Adrenal gland (tissue), 5 donors: ENCODE results near the gene ZNF33B.

Source experiments
- POLR2A ChIP-seq, 2 donors: fragments of 450-650 bp; IDR thresholded peaks; one replicate each; pipeline ENCODE4 v1.6.1; 2017; ENCODE audit warnings: antibody characterized with exemption in 2 of 2, mild to moderate bottlenecking in 2 of 2, moderate library complexity in 1 of 2
- TF ChIP-seq, protein P1 (sequence below), 6 experiments: fragments of 450-650 bp in 4 of 6; fragments of 200-600 bp in 2 of 6; sonication (generic) in 1 of 6; IDR thresholded peaks; 1 replicate in 5 of 6; 2 replicates in 1 of 6; pipeline versions ENCODE4 v1.5.1 to v1.8.0; 2016 to 2021; ENCODE audit warnings: antibody characterized with exemption in 6 of 6, mild to moderate bottlenecking in 2 of 6, moderate library complexity in 1 of 6
- donor health status: DM: no; HTN: no; CAD: no.

DNA sequence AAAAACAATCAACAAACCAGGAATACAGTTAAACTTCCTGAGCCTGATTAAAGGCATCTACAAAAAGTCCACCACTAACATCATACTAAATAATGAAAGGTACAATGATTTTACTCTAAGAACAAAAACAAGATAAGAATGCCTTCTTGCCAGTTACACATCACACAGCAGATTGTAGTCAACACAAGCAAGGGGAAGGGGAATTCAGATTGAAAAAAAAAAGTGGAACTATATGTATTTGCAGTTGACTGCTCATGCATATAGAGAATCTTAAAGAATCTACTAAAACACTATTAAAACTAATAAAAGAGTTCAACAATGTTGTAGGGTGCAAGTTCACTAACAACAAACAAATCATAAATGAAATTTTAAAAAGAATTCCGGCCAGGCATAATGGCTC, 28.5 kb downstream of the ZNF33B start:
- TF ChIP-seq, protein P1, sequence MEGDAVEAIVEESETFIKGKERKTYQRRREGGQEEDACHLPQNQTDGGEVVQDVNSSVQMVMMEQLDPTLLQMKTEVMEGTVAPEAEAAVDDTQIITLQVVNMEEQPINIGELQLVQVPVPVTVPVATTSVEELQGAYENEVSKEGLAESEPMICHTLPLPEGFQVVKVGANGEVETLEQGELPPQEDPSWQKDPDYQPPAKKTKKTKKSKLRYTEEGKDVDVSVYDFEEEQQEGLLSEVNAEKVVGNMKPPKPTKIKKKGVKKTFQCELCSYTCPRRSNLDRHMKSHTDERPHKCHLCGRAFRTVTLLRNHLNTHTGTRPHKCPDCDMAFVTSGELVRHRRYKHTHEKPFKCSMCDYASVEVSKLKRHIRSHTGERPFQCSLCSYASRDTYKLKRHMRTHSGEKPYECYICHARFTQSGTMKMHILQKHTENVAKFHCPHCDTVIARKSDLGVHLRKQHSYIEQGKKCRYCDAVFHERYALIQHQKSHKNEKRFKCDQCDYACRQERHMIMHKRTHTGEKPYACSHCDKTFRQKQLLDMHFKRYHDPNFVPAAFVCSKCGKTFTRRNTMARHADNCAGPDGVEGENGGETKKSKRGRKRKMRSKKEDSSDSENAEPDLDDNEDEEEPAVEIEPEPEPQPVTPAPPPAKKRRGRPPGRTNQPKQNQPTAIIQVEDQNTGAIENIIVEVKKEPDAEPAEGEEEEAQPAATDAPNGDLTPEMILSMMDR (IDR thresholded peaks at IDR 0.05) = no peak
- TF ChIP-seq POLR2A (IDR thresholded peaks at IDR 0.05) = no peak
